Panc1 (cell line): ENCODE data around the gene NPAS3. TPM values are rescaled to one million over a fixed set of nuclear protein-coding genes. Genes with fewer than 3 reads are reported as not detected.

Source experiments
- ATAC-seq: fragments of 200-7000 bp; cut with Tn5 transposase; 2 replicates; pipeline ENCODE4 v1.9.1; 2020; ENCODE audit warnings: mild to moderate bottlenecking, moderate library complexity
- BruUV-seq: library from RNA; stranded (reverse); fragments of 400-500 nt; replicated peaks from 2 replicates; lab custom pipeline; 2021; lab: Mats Ljungman, UMichigan
- CTCF ChIA-PET: fragments of 300-600 bp; sonication (Branson Sonifier 250); formaldehyde crosslinking; loops from one replicate; lab custom pipeline; 2022; ENCODE audit warnings: antibody characterized with exemption; lab: Charles Lee
- POLR2A ChIA-PET: fragments of 300-600 bp; sonication (Branson Sonifier 250); formaldehyde crosslinking; loops from one replicate; lab custom pipeline; 2022; ENCODE audit warnings: antibody characterized with exemption; lab: Charles Lee
- DNase-seq: peaks from one replicate; pipeline ENCODE4 v3.0.0-alpha.2; 2010; ENCODE audit warnings: low read depth, low spot score
- H3K27ac ChIP-seq: 2 replicates; pipeline ENCODE4 v1.5.1; 2011; ENCODE audit warnings: mild to moderate bottlenecking, low read length, inconsistent platforms
- H3K27me3 ChIP-seq: fragments of 200-500 bp; sonication (Bioruptor generic); 2 replicates; pipeline ENCODE4 v1.6.0; 2014; ENCODE audit warnings: low read length, inconsistent platforms; ENCODE audit not compliant: control insufficient read depth, insufficient read depth
- H3K36me3 ChIP-seq: fragments of 200-500 bp; sonication (Bioruptor generic); 2 replicates; pipeline ENCODE4 v1.5.1; 2014; ENCODE audit warnings: inconsistent platforms, mild to moderate bottlenecking, low read length, moderate library complexity; ENCODE audit not compliant: control insufficient read depth, insufficient read depth
- H3K4me1 ChIP-seq: 2 replicates; pipeline ENCODE4 v1.5.1; 2011; ENCODE audit warnings: inconsistent platforms, mild to moderate bottlenecking, low read length, moderate library complexity; ENCODE audit not compliant: control insufficient read depth, insufficient read depth
- H3K4me3 ChIP-seq, 2 experiments: 2 replicates each; pipeline ENCODE4 v1.5.1; 2011 to 2012; ENCODE audit warnings: low read depth in 2 of 2, low read length in 2 of 2, mild to moderate bottlenecking in 2 of 2, inconsistent platforms in 1 of 2, moderate library complexity in 1 of 2
- H3K9me3 ChIP-seq: fragments of 200-500 bp; sonication (Bioruptor generic); 2 replicates; pipeline ENCODE4 v1.5.1; 2014; ENCODE audit warnings: low read depth, mild to moderate bottlenecking, inconsistent platforms, low read length, moderate library complexity; ENCODE audit not compliant: control insufficient read depth, insufficient read depth
- CTCF ChIP-seq: fragments of 450-650 bp; IDR thresholded peaks from 2 replicates; pipeline ENCODE4 v1.5.1; 2017; ENCODE audit warnings: mild to moderate bottlenecking
- POLR2AphosphoS5 ChIP-seq: IDR thresholded peaks from 2 replicates; pipeline ENCODE4 v1.6.1; 2012; ENCODE audit warnings: mild to moderate bottlenecking, low read depth, low read length, moderate library complexity
- SIN3A ChIP-seq: IDR thresholded peaks from 2 replicates; pipeline ENCODE4 v1.6.1; 2012; ENCODE audit warnings: low read depth, mild to moderate bottlenecking, low read length, moderate library complexity, borderline replicate concordance; ENCODE audit not compliant: insufficient read depth
- TCF7L2 ChIP-seq: IDR thresholded peaks from 2 replicates; pipeline ENCODE4 v1.6.1; 2011; ENCODE audit warnings: mild to moderate bottlenecking, low read depth, low read length, inconsistent platforms
- in situ Hi-C: cut with HindIII; loops from 2 replicates; pipeline ENCODE4 v1.10.0; 2016; ENCODE audit warnings: low sequenced_read_pairs, low pct_unique_long_range_greater_than_20kb
- intact Hi-C: fragments of 100-400 bp; cut with micrococcal nuclease; formaldehyde crosslinking; loops from one replicate; pipeline ENCODE4 v1.10.0; 2022; ENCODE audit not compliant: unreplicated experiment
- total RNA-seq: library from RNA; stranded (reverse); gene quantifications from one replicate; pipeline ENCODE4 v1.2.1, GENCODE V29; 2021; ENCODE audit not compliant: unreplicated experiment
- TF ChIP-seq, protein P1 (sequence below), 2 experiments: IDR thresholded peaks; 2 replicates each; pipeline ENCODE4 v1.6.1; 2011 to 2012; ENCODE audit warnings: low read depth in 2 of 2, control low read depth in 1 of 2, low read length in 1 of 2, mild to moderate bottlenecking in 1 of 2, moderate library complexity in 1 of 2; ENCODE audit not compliant: insufficient read depth in 1 of 2

NPAS3 gene
- total RNA-seq, 1 experiment from 2014 or later: 0.23 TPM

DNA sequence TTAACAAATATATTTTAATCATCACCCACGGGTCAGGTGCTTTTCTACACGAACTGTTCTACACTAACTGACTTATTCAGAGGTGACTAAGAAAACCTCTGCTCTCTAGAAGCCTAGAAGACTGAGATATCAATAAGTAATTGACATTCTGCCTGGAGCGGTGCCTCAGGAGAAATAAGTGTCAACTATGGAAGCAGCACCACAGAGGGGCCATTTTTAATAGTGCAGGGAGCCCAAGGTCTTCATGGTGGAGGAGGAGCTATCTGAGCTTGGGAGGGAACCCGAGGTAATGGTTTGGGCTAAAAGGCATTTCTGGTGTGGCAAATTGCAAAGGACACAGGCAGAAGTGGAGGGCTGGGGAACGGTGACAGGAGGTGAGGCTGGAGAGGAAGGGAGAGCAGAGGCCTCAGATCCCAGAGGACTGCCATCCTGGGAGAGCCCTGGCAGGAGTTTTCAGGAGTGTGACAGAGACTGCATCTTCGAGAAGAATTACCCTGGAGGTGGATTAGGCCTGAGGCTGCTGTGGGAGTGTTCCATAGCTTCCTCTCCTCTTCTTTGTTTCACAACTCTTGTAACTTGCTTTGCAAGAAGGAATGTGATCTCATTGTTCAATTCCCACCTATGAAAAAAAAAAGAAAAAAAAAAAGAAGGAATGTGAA lies 123.1 kb downstream of the NPAS3 start:
- POLR2A ChIA-PET: no interaction called here
- in situ Hi-C loops: no loop called here
- DNase-seq (no peak), ATAC-seq (no peak)
- TF ChIP-seq POLR2AphosphoS5 (no peak), TCF7L2 (no peak), SIN3A (no peak), CTCF (no peak)
- TF ChIP-seq, protein P1, sequence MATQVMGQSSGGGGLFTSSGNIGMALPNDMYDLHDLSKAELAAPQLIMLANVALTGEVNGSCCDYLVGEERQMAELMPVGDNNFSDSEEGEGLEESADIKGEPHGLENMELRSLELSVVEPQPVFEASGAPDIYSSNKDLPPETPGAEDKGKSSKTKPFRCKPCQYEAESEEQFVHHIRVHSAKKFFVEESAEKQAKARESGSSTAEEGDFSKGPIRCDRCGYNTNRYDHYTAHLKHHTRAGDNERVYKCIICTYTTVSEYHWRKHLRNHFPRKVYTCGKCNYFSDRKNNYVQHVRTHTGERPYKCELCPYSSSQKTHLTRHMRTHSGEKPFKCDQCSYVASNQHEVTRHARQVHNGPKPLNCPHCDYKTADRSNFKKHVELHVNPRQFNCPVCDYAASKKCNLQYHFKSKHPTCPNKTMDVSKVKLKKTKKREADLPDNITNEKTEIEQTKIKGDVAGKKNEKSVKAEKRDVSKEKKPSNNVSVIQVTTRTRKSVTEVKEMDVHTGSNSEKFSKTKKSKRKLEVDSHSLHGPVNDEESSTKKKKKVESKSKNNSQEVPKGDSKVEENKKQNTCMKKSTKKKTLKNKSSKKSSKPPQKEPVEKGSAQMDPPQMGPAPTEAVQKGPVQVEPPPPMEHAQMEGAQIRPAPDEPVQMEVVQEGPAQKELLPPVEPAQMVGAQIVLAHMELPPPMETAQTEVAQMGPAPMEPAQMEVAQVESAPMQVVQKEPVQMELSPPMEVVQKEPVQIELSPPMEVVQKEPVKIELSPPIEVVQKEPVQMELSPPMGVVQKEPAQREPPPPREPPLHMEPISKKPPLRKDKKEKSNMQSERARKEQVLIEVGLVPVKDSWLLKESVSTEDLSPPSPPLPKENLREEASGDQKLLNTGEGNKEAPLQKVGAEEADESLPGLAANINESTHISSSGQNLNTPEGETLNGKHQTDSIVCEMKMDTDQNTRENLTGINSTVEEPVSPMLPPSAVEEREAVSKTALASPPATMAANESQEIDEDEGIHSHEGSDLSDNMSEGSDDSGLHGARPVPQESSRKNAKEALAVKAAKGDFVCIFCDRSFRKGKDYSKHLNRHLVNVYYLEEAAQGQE (IDR thresholded peaks at IDR 0.05; ENCODE audit: insufficient read depth in 1 of 2, low read depth in 2 of 2, low read length in 1 of 2): no peak
- Histone ChIP-seq H3K27me3 (no peaks in the 10 kb centered on the region), H3K4me3 (no peak overlapping the region), H3K4me1 (no peaks in the 10 kb centered on the region), H3K9me3 (no peaks in the 10 kb centered on the region), H3K36me3 (no peaks in the 10 kb centered on the region), H3K27ac (no peak overlapping the region)
- CTCF ChIA-PET: no interaction called here
- no TSS peak for BruUV-seq
- intact Hi-C loops: no loop called here

- Histone ChIP-seq H3K4me3 (no peak overlapping the region), H3K27ac (no peak overlapping the region), H3K4me1 (no peaks in the 10 kb centered on the region), H3K36me3 (no peaks in the 10 kb centered on the region), H3K9me3 (no peaks in the 10 kb centered on the region), H3K27me3 (no peaks in the 10 kb centered on the region)
- TF ChIP-seq CTCF: no peak
- no peak for TF ChIP-seq POLR2AphosphoS5
- TF ChIP-seq, protein P1 (IDR thresholded peaks at IDR 0.05; ENCODE audit: insufficient read depth in 1 of 2, low read depth in 2 of 2, low read length in 1 of 2): no peak
- TF ChIP-seq SIN3A: no peak
- no peak for TF ChIP-seq TCF7L2
- BruUV-seq: no TSS peak
- intact Hi-C loops (no loop called here), in situ Hi-C loops (no loop called here)
- ChIA-PET POLR2A (no interaction called here), CTCF (no interaction called here)
- DNase-seq (no peak), ATAC-seq (no peak)
Measured at GRCh38 chr14:33062476-33062875, 123.8 kb downstream of the NPAS3 start.
